ENCODE results near the gene KIAA1217.

GRCh38 chr10:24556750-24557742 is 348.1 kb downstream of the KIAA1217 start:
- TF ChIP-seq CTCF (conservative IDR thresholded peaks at IDR 0.05) (peak; percentile 86), ZFX (IDR thresholded peaks at IDR 0.05) (no peak)
